ENCODE measurements around the gene SUPT6H. TPM values are rescaled to one million over a fixed set of nuclear protein-coding genes. Genes with fewer than 3 reads are reported as not detected.

The SUPT6H gene
- polyA plus RNA-seq, 1 donor from 2014 or later = 19.0 TPM

- Histone ChIP-seq H3K27me3 (ENCODE audit: insufficient read depth, low read depth, low read length) (no peaks in the 10 kb centered on the region), H3K27ac (ENCODE audit: low read length) (no peak overlapping the region), H3K9me2 (ENCODE audit: insufficient read depth, low read length) (no peaks in the 10 kb centered on the region), H3K4me3 (ENCODE audit: low read length) (no peak overlapping the region), H3K9ac (ENCODE audit: low read length) (no peak overlapping the region), H4K20me1 (ENCODE audit: insufficient read depth) (no peaks in the 10 kb centered on the region), H2AFZ (ENCODE audit: low read depth, low read length) (no peak overlapping the region), H3K79me2 (replicated peaks; ENCODE audit: insufficient read depth, low read length) (no peaks in the 10 kb centered on the region), H3K9me3 (ENCODE audit: low read length) (no peaks in the 10 kb centered on the region), H3K4me2 (ENCODE audit: low read length) (no peak overlapping the region), H3F3A (ENCODE audit: insufficient read depth, low read length, poor library complexity, severe bottlenecking) (no peaks in the 10 kb centered on the region), H3K36me3 (ENCODE audit: insufficient read depth, low read length) (peaks cover 11% of the 10 kb centered on the region)
- TF ChIP-seq CTCF (IDR thresholded peaks at IDR 0.05; ENCODE audit: poor library complexity, severe bottlenecking) (no peak), REST (IDR thresholded peaks at IDR 0.05; ENCODE audit: borderline replicate concordance) (no peak), SMC3 (conservative IDR thresholded peaks at IDR 0.05; ENCODE audit: poor library complexity) (no peak), EP300 (conservative IDR thresholded peaks at IDR 0.05; ENCODE audit: poor library complexity, severe bottlenecking) (no peak), EZH2 (IDR thresholded peaks at IDR 0.05; ENCODE audit: borderline replicate concordance, insufficient read depth, low read length, poor library complexity, severe bottlenecking) (no peak), TAF1 (IDR thresholded peaks at IDR 0.05; ENCODE audit: low read depth) (no peak), RAD21 (conservative IDR thresholded peaks at IDR 0.05) (no peak)
These were observed 31.9 kb downstream of the SUPT6H start for GRCh38 chr17:28693869-28694268.

- H3K9me2 ChIP-seq (ENCODE audit: insufficient read depth, low read length) = no peaks in the 10 kb centered on the region
- no peak overlapping the region for H3K4me2 ChIP-seq (ENCODE audit: low read length)
- H3K79me2 ChIP-seq (replicated peaks; ENCODE audit: insufficient read depth, low read length) = no peaks in the 10 kb centered on the region
- H2AFZ ChIP-seq (ENCODE audit: low read depth, low read length) = no peak overlapping the region
- H4K20me1 ChIP-seq (ENCODE audit: insufficient read depth) = no peaks in the 10 kb centered on the region
- no peak overlapping the region for H3K4me3 ChIP-seq (ENCODE audit: low read length)
- H3K27ac ChIP-seq (ENCODE audit: low read length) = no peak overlapping the region
- H3K9ac ChIP-seq (ENCODE audit: low read length) = no peak overlapping the region
- H3K27me3 ChIP-seq (ENCODE audit: insufficient read depth, low read depth, low read length) = no peaks in the 10 kb centered on the region
- TF ChIP-seq TAF1 (IDR thresholded peaks at IDR 0.05; ENCODE audit: low read depth) = no peak
- peaks cover 5% of the 10 kb centered on the region for H3K36me3 ChIP-seq (ENCODE audit: insufficient read depth, low read length)
- no peaks in the 10 kb centered on the region for H3K9me3 ChIP-seq (ENCODE audit: low read length)
- H3F3A ChIP-seq (ENCODE audit: insufficient read depth, low read length, poor library complexity, severe bottlenecking) = no peaks in the 10 kb centered on the region
These were observed 36.4 kb downstream of the SUPT6H start for GRCh38 chr17:28698253-28698941.

- TF ChIP-seq EP300 (conservative IDR thresholded peaks at IDR 0.05; ENCODE audit: poor library complexity, severe bottlenecking) (no peak), REST (IDR thresholded peaks at IDR 0.05; ENCODE audit: borderline replicate concordance) (no peak)
- Histone ChIP-seq H3K27me3 (ENCODE audit: insufficient read depth, low read depth, low read length) (no peaks in the 10 kb centered on the region), H3K27ac (ENCODE audit: low read length) (no peak overlapping the region), H3K4me3 (ENCODE audit: low read length) (no peak overlapping the region), H3K4me2 (ENCODE audit: low read length) (no peak overlapping the region), H3F3A (ENCODE audit: insufficient read depth, low read length, poor library complexity, severe bottlenecking) (no peaks in the 10 kb centered on the region), H3K9me2 (ENCODE audit: insufficient read depth, low read length) (no peaks in the 10 kb centered on the region), H3K36me3 (ENCODE audit: insufficient read depth, low read length) (peaks cover 5% of the 10 kb centered on the region), H2AFZ (ENCODE audit: low read depth, low read length) (no peak overlapping the region), H3K9me3 (ENCODE audit: low read length) (no peaks in the 10 kb centered on the region), H4K20me1 (ENCODE audit: insufficient read depth) (no peaks in the 10 kb centered on the region), H3K9ac (ENCODE audit: low read length) (no peak overlapping the region), H3K79me2 (replicated peaks; ENCODE audit: insufficient read depth, low read length) (no peaks in the 10 kb centered on the region)
These were observed 38.3 kb downstream of the SUPT6H start for GRCh38 chr17:28700278-28700677.
